Uterus (tissue), 2 donors: Measurements from ENCODE around the gene KLK10.

ENCODE experiments used
- CTCF ChIP-seq, 4 experiments: fragments of 200-600 bp in 2 of 4; fragments of 450-650 bp in 2 of 4; sonication (generic) in 2 of 4; IDR thresholded peaks; one replicate each; pipeline ENCODE4 v1.5.1; 2016 to 2019; ENCODE audit warnings: antibody characterized with exemption in 4 of 4, mild to moderate bottlenecking in 2 of 4, moderate library complexity in 1 of 4
- POLR2A ChIP-seq, 2 donors: fragments of 450-650 bp; IDR thresholded peaks; one replicate each; pipeline ENCODE4 v1.6.1; 2016; ENCODE audit warnings: antibody characterized with exemption in 2 of 2, mild to moderate bottlenecking in 1 of 2, moderate library complexity in 1 of 2

DNA sequence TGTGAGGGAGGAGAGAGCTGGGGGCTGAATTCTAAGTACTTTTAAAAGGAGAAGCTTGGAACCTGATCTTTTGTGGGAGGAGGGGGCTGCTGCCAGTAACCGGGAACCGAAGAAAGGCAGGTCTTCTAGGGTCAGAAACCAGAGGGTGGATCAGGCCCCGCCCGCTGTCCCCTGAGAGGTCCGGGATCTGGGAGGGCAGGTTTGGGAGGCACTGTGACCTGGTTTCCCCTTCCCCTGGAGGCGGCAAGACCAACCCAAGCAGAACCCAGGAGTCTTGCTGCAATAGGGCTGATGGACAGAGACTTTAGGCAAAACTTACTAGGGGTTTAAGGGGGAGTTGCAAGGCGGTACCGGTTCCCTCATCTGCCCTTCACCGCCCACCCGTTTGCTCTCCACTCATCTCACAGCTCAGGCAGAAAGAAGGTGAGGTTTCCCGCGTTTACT, 17.4 kb downstream of the KLK10 start:
- TF ChIP-seq CTCF (IDR thresholded peaks at IDR 0.05) (no peak), POLR2A (IDR thresholded peaks at IDR 0.05) (no peak)
